Hepatocyte (in vitro differentiated cells): ENCODE data around the gene KIF22. TPM values are rescaled to one million over a fixed set of nuclear protein-coding genes. Genes with fewer than 3 reads are reported as not detected.
"Not testable (repeated sequence)": the region's sequence is repeated elsewhere in the genome, so short reads cannot be mapped to it uniquely, and the experiment has no call there.

ENCODE experiments used
- DNase-seq: peaks from one replicate; pipeline ENCODE4 v3.0.0-alpha.2; 2016; ENCODE audit warnings: low spot score
- H2AFZ ChIP-seq: fragments of 200-600 bp; sonication (generic); 2 replicates; pipeline ENCODE4 v1.6.0; 2016; ENCODE audit warnings: antibody characterized with exemption, mild to moderate bottlenecking
- H3K27ac ChIP-seq: fragments of 200-600 bp; sonication (generic); 2 replicates; pipeline ENCODE4 v1.5.1; 2016; ENCODE audit warnings: mild to moderate bottlenecking
- H3K27me3 ChIP-seq: fragments of 200-600 bp; sonication (generic); 2 replicates; pipeline ENCODE4 v1.6.1; 2016
- H3K36me3 ChIP-seq: fragments of 200-600 bp; sonication (generic); replicated peaks from 2 replicates; pipeline ENCODE4 v1.5.1; 2016; ENCODE audit warnings: low read depth; ENCODE audit not compliant: insufficient read depth
- H3K4me1 ChIP-seq: fragments of 200-600 bp; sonication (generic); 2 replicates; pipeline ENCODE4 v1.5.1; 2016; ENCODE audit warnings: mild to moderate bottlenecking, moderate library complexity; ENCODE audit not compliant: insufficient read depth
- H3K4me2 ChIP-seq: fragments of 200-600 bp; sonication (generic); 2 replicates; pipeline ENCODE4 v1.6.0; 2016
- H3K4me3 ChIP-seq: fragments of 200-600 bp; sonication (generic); 2 replicates; pipeline ENCODE4 v1.5.1; 2016; ENCODE audit warnings: mild to moderate bottlenecking
- H3K79me2 ChIP-seq: fragments of 200-600 bp; sonication (generic); 2 replicates; pipeline ENCODE4 v1.6.0; 2017; ENCODE audit warnings: mild to moderate bottlenecking
- H3K9me2 ChIP-seq: fragments of 200-600 bp; sonication (generic); replicated peaks from 2 replicates; pipeline ENCODE4 v1.6.0; 2017; ENCODE audit warnings: mild to moderate bottlenecking; ENCODE audit not compliant: insufficient read depth
- H3K9me3 ChIP-seq: fragments of 200-600 bp; sonication (generic); 2 replicates; pipeline ENCODE4 v1.5.1; 2016; ENCODE audit warnings: low read depth, mild to moderate bottlenecking
- H4K20me1 ChIP-seq: fragments of 200-600 bp; sonication (generic); 2 replicates; pipeline ENCODE4 v1.6.0; 2016; ENCODE audit warnings: mild to moderate bottlenecking; ENCODE audit not compliant: insufficient read depth, poor library complexity, severe bottlenecking
- CTCF ChIP-seq: fragments of 200-600 bp; sonication (generic); IDR thresholded peaks from 2 replicates; pipeline ENCODE4 v1.5.1; 2016; ENCODE audit warnings: antibody characterized with exemption, mild to moderate bottlenecking; ENCODE audit not compliant: poor library complexity
- EZH2 ChIP-seq: fragments of 200-600 bp; sonication (generic); IDR thresholded peaks from 2 replicates; pipeline ENCODE4 v1.6.1; 2016; ENCODE audit warnings: antibody characterized with exemption, mild to moderate bottlenecking, borderline replicate concordance
- EZH2phosphoT487 ChIP-seq: fragments of 200-600 bp; sonication (generic); IDR thresholded peaks from one replicate; pipeline ENCODE4 v1.6.1; 2018; ENCODE audit warnings: antibody characterized with exemption, mild to moderate bottlenecking, low read depth, moderate library complexity; ENCODE audit not compliant: unreplicated experiment, severe bottlenecking
- WGBS: methylation state at CpG from one replicate; pipeline ENCODE4 v1.1.6; 2016; ENCODE audit warnings: low lambda C conversion rate; ENCODE audit errors: missing lambda C conversion rate; 5-methylcytosine and 5-hydroxymethylcytosine counted together
- polyA plus RNA-seq: library from polyadenylated mRNA; unstranded; fragments of >200 nt; fragmentation: Nextera tagmentation; extraction: Ambion mirVana; gene quantifications from 2 replicates; pipeline ENCODE4 v1.2.1, GENCODE V29; 2016
- total RNA-seq: library from RNA; depleted of rRNA; stranded (reverse); fragments of >200 nt; gene quantifications from 2 replicates; pipeline ENCODE4 v1.2.3, GENCODE V29; 2014

Gene KIF22
- total and polyA plus RNA-seq, 2 experiments from 2014 or later, result 42.5 to 42.6 TPM

DNA sequence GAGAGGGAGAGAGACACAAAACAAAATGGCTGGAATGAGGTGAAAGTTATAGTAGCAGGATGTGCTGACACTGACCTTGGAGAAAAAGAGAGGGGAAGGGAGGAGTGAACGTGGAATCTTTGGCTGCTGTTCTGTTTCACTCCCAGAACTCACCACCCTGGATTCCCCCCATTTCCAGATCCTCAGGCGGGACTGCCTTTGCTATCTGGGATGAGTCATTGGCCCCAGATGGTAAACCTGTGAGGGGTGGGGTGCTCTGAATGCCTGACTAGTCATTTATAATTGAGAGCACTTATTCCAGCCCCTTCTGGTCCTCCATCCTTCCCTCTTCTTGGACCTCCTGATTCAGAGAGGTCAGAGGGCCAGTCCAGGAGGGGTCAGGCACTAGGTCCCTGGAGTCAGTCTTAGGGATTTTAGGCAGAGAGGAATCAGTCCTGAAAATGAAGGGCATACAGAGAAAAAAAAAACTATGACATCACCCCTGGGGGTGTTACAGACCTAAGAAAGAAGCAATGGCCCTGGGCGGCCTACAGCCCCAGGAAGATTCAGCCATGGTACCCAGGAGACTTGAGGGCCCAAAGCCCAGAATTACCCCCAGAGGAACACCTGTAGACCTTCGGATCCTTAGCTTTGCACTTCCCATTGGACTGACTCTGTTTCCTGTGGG lies 14.7 kb upstream of the KIF22 start:
- no peaks in the 10 kb centered on the region for H3K79me2 ChIP-seq
- TF ChIP-seq CTCF (no peak), EZH2 (no peak), EZH2phosphoT487 (no peak)
- 66% methylated on average over 4 of the region's 4 CpGs for WGBS

DNA sequence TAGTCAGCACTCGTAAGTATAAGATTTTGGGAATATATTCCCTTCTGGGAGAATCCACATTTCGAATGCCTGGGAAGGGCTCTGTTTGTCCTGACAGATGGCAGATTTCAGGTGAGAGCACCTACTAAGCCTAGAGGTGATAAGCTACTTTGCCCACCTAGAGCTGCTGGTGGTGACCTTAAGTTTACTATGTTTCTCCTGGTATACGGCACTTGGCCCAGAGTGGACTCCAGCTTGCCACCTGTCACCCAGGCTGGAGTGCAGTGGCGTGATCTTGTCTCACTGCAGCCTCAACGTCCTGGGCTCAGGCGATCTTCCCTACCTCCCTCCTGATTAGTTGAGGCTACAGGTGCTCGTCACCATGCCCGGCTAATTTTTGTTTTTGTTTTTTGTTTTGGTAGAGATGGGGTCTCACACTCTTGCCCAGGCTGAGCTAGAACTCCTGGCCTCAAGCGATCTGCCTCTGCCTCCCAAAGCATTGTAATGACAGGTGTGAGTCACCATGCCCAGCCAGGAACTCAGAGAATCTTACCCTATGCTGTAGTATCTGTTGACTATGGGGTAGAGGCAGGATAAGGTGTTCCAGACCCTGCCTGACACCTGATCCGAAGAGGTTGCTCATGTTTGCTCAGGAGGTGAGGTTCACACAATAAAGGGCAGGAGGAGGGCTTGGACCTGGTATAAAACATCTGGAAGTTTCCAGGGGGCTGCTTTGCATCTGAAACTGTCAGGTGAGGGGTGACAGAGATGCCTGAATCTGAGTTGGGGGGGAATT lies 12.8 kb upstream of the KIF22 start, which contains the start of gene ZG16:
Gene ZG16, plus strand, starts transcription at position 681 of the 775 bp plus-strand sequence. CDS start 1,011 bp downstream, outside the sequence.
- Histone ChIP-seq H4K20me1 (no peaks in the 10 kb centered on the region), H3K4me2 (no peak within 1 kb of the TSS), H3K27ac (no peak within 1 kb of the TSS), H2AFZ (no peak within 1 kb of the TSS), H3K4me1 (no peaks in the 10 kb centered on the region), H3K9me2 (no peaks in the 10 kb centered on the region), H3K4me3 (no peak within 1 kb of the TSS), H3K36me3 (no peaks in the 10 kb centered on the region), H3K79me2 (no peaks in the 10 kb centered on the region), H3K27me3 (no peaks in the 10 kb centered on the region), H3K9me3 (no peaks in the 10 kb centered on the region)
- DNase-seq, result no peak
- 79% methylated on average over 10 of the region's 10 CpGs for WGBS
- TF ChIP-seq EZH2 (no peak), EZH2phosphoT487 (no peak), CTCF (no peak)

More for the DNA sequence above, 14.7 kb upstream of the KIF22 start:
- no peaks in the 10 kb centered on the region for H4K20me1 ChIP-seq
- no peak overlapping the region for H3K27ac ChIP-seq
- H3K36me3 ChIP-seq, result no peaks in the 10 kb centered on the region
- H2AFZ ChIP-seq, result no peak overlapping the region
- no peak overlapping the region for H3K4me2 ChIP-seq
- H3K9me2 ChIP-seq, result no peaks in the 10 kb centered on the region
- H3K9me3 ChIP-seq, result no peaks in the 10 kb centered on the region
- peak; percentile 46 for DNase-seq
- H3K4me3 ChIP-seq, result no peak overlapping the region
- H3K4me1 ChIP-seq, result no peaks in the 10 kb centered on the region
- no peaks in the 10 kb centered on the region for H3K27me3 ChIP-seq

GRCh38 chr16:29779474-29779873 lies 11.1 kb upstream of the KIF22 start:
- Histone ChIP-seq H3K4me3 (no peak overlapping the region), H3K4me1 (no peaks in the 10 kb centered on the region), H3K36me3 (no peaks in the 10 kb centered on the region), H3K79me2 (no peaks in the 10 kb centered on the region), H3K27ac (no peak overlapping the region), H4K20me1 (no peaks in the 10 kb centered on the region), H3K4me2 (no peak overlapping the region), H3K27me3 (no peaks in the 10 kb centered on the region), H3K9me3 (no peaks in the 10 kb centered on the region), H3K9me2 (no peaks in the 10 kb centered on the region), H2AFZ (no peak overlapping the region)
- TF ChIP-seq CTCF (no peak), EZH2phosphoT487 (no peak), EZH2 (no peak)
- no peak for DNase-seq
- WGBS, result 53% methylated on average over 10 of the region's 10 CpGs

DNA sequence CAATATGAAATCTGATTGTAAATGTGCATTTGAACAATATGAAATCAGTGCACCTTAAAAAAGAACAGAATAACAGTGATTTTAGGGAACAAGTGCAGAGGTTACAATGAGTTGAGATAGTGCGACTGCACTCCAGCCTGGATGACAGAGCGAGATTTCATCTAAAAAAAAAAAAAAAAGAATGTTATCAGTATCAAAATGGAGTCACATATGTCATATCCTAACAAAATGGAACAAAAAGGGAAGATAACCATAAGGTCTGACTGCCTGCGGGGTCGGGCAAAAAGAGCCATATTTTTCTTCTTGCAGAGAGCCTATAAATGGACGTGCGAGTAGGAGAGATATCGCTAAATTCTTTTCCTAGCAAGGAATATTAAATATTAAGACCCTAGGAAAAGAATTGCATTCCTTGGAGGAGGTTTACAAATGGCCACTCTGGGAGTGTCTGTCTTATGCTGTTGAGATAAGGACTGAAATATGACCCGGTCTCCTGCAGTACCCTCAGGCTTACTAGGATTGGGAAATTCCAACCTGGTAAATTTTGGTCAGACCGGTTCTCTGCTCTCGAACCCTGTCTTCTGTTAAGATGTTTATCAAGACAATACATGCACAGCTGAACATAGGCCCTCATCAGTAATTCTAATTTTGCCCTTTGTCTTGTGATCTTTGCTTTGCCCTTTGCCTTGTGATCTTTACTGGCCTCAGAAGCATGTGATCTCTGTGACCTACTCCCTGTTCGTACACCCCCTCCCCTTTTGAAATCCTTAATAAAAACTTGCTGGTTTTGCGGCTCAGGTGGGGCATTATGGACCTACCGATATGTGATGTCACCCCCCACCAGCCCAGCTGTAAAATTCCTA lies 7.2 kb upstream of the KIF22 start:
- not testable (repeated sequence) for H3K27me3 ChIP-seq, H3K4me2 ChIP-seq, H3K9me2 ChIP-seq, H3K79me2 ChIP-seq, H3K36me3 ChIP-seq, H4K20me1 ChIP-seq, H3K4me3 ChIP-seq, H3K9me3 ChIP-seq, DNase-seq, H3K4me1 ChIP-seq, H2AFZ ChIP-seq
- 59% methylated on average over 13 of the region's 13 CpGs for WGBS
- H3K27ac ChIP-seq, result peak overlapping the region; percentile 67
